WTC11 (cell line): Measurements from ENCODE around the gene C15orf61. TPM values are rescaled to one million over a fixed set of nuclear protein-coding genes. Genes with fewer than 3 reads are reported as not detected.

Source experiments
- ATAC-seq: fragments of 200-7000 bp; cut with Tn5 transposase; 2 replicates; pipeline ENCODE4 v1.10.0; 2021; ENCODE audit warnings: mild to moderate bottlenecking, moderate library complexity
- CTCF ChIA-PET: fragments of 300-600 bp; sonication (Branson Sonifier 250); formaldehyde crosslinking; loops from one replicate; lab custom pipeline; 2021; ENCODE audit warnings: antibody characterized with exemption; lab: Charles Lee
- POLR2A ChIA-PET: fragments of 350-600 bp; sonication (Branson Sonifier 250); formaldehyde crosslinking; loops from one replicate; lab custom pipeline; 2021; ENCODE audit warnings: antibody characterized with exemption; lab: Charles Lee
- DNase-seq: peaks from one replicate; pipeline ENCODE4 v3.0.0; 2021; ENCODE audit warnings: low spot score
- H3K27ac Mint-ChIP-seq: 2 replicates; pipeline ENCODE4 v1.8.0; 2021; ENCODE audit warnings: mixed read lengths
- H3K27me3 Mint-ChIP-seq: 2 replicates; pipeline ENCODE4 v1.8.0; 2021; ENCODE audit warnings: low read depth, mild to moderate bottlenecking, moderate library complexity, mixed read lengths
- H3K36me3 Mint-ChIP-seq: 2 replicates; pipeline ENCODE4 v1.8.0; 2021; ENCODE audit warnings: mixed read lengths
- H3K4me1 Mint-ChIP-seq: 2 replicates; pipeline ENCODE4 v1.8.0; 2022; ENCODE audit warnings: mixed read lengths
- H3K4me3 Mint-ChIP-seq: 2 replicates; pipeline ENCODE4 v1.8.0; 2021; ENCODE audit warnings: mild to moderate bottlenecking, moderate library complexity, mixed read lengths
- H3K9me3 Mint-ChIP-seq: 2 replicates; pipeline ENCODE4 v1.8.0; 2021; ENCODE audit warnings: mixed read lengths
- AR ChIP-seq: fragments of 250-450 bp; sonication (Bioruptor Pico); IDR thresholded peaks from 2 replicates; pipeline ENCODE4 v1.9.0; 2021; ENCODE audit warnings: mild to moderate bottlenecking
- CDX4 ChIP-seq: fragments of 250-450 bp; sonication (Bioruptor Pico); IDR thresholded peaks from 2 replicates; pipeline ENCODE4 v1.9.0; 2021; ENCODE audit warnings: moderate library complexity, mild to moderate bottlenecking, inconsistent platforms, borderline replicate concordance
- E2F4 ChIP-seq: sonication (generic); formaldehyde crosslinking; IDR thresholded peaks from 2 replicates; pipeline ENCODE4 v1.8.1; 2022; ENCODE audit warnings: low read depth, mild to moderate bottlenecking, moderate library complexity, missing genetic modification reagents, borderline replicate concordance
- EMX1 ChIP-seq: fragments of 250-450 bp; sonication (Bioruptor Pico); IDR thresholded peaks from 2 replicates; pipeline ENCODE4 v1.8.0; 2021; ENCODE audit warnings: mild to moderate bottlenecking
- FOXK1 ChIP-seq: sonication (generic); formaldehyde crosslinking; IDR thresholded peaks from 2 replicates; pipeline ENCODE4 v1.8.0; 2022; ENCODE audit warnings: mild to moderate bottlenecking, moderate library complexity, missing genetic modification reagents
- FOXP1 ChIP-seq: sonication (generic); formaldehyde crosslinking; IDR thresholded peaks from 2 replicates; pipeline ENCODE4 v1.8.0; 2022; ENCODE audit warnings: missing genetic modification reagents, mild to moderate bottlenecking, moderate library complexity, borderline replicate concordance
- GRHL2 ChIP-seq: fragments of 250-450 bp; sonication (Bioruptor Pico); IDR thresholded peaks from 2 replicates; pipeline ENCODE4 v1.8.0; 2022; ENCODE audit warnings: mild to moderate bottlenecking, moderate library complexity; ENCODE audit not compliant: insufficient replicate concordance, severe bottlenecking
- MAX ChIP-seq: sonication (generic); formaldehyde crosslinking; IDR thresholded peaks from 2 replicates; pipeline ENCODE4 v1.8.0; 2022; ENCODE audit warnings: mild to moderate bottlenecking, missing genetic modification reagents
- MLX ChIP-seq: sonication (generic); formaldehyde crosslinking; IDR thresholded peaks from 2 replicates; pipeline ENCODE4 v1.8.1; 2023; ENCODE audit warnings: mild to moderate bottlenecking, missing genetic modification reagents, moderate library complexity
- NR2C2 ChIP-seq: sonication (generic); formaldehyde crosslinking; IDR thresholded peaks from 2 replicates; pipeline ENCODE4 v1.8.0; 2022; ENCODE audit warnings: mild to moderate bottlenecking, missing genetic modification reagents
- NR3C1 ChIP-seq: sonication (generic); formaldehyde crosslinking; conservative IDR thresholded peaks from 2 replicates; pipeline ENCODE4 v1.8.1; 2023; ENCODE audit warnings: low read depth, mild to moderate bottlenecking, missing genetic modification reagents
- RORB ChIP-seq: fragments of 250-450 bp; sonication (Bioruptor Pico); IDR thresholded peaks from 2 replicates; pipeline ENCODE4 v1.9.0; 2021; ENCODE audit warnings: mild to moderate bottlenecking
- SP1 ChIP-seq: sonication (generic); formaldehyde crosslinking; conservative IDR thresholded peaks from 2 replicates; pipeline ENCODE4 v1.8.1; 2022; ENCODE audit warnings: missing genetic modification reagents
- USF1 ChIP-seq: sonication (generic); formaldehyde crosslinking; IDR thresholded peaks from 2 replicates; pipeline ENCODE4 v1.8.0; 2022; ENCODE audit warnings: mild to moderate bottlenecking, missing genetic modification reagents
- ZBTB43 ChIP-seq: sonication (generic); formaldehyde crosslinking; IDR thresholded peaks from 2 replicates; pipeline ENCODE4 v1.8.1; 2023; ENCODE audit warnings: mild to moderate bottlenecking, missing genetic modification reagents
- ZNF396 ChIP-seq: fragments of 250-450 bp; sonication (Bioruptor Pico); IDR thresholded peaks from 2 replicates; pipeline ENCODE4 v1.8.0; 2021; ENCODE audit warnings: mild to moderate bottlenecking, moderate library complexity, borderline replicate concordance
- total RNA-seq: library from RNA; stranded (reverse); gene quantifications from 3 replicates; pipeline ENCODE4 v1.2.3, GENCODE V29; 2021
- TF ChIP-seq, protein P1 (sequence below): sonication (generic); formaldehyde crosslinking; IDR thresholded peaks from 2 replicates; pipeline ENCODE4 v1.8.0; 2023; ENCODE audit warnings: missing genetic modification reagents, mild to moderate bottlenecking, borderline replicate concordance
- TF ChIP-seq, protein P2 (sequence below): sonication (generic); formaldehyde crosslinking; IDR thresholded peaks from 2 replicates; pipeline ENCODE4 v1.8.1; 2022; ENCODE audit warnings: missing genetic modification reagents, borderline replicate concordance

C15orf61 gene
- total RNA-seq, 1 experiment from 2014 or later, result 3.3 TPM

DNA sequence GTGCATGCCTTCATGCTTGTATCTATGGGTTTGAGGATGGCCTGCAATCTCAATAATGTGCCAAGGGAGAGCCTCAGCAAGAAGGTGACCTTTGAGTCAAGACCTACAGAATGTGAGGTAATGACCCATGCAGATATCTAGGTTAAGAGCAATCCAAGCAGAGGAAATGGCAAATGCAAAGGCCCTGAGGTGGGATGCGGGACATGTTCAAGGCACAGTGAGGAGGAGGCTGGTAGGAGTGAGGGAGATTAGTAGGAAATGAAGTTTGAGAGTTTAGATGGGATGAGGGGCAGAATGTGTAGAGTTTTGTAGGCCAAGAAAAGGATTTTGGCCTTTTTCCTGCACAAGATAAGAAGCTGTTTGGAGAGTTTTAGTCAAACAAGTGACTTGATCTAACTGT, 16.8 kb downstream of the C15orf61 start:
- ChIA-PET CTCF (no interaction called here), POLR2A (no interaction called here)
- Mint-ChIP-seq H3K4me3 (no peak overlapping the region), H3K9me3 (no peaks in the 10 kb centered on the region), H3K27ac (no peak overlapping the region; the same call in 1 of the 2 replicates), H3K36me3 (no peaks in the 10 kb centered on the region), H3K27me3 (no peaks in the 10 kb centered on the region), H3K4me1 (0 out of 2 replicates have a peak, but pooled peaks cover 2% of the 10 kb centered on the region)
- TF ChIP-seq RORB (CRISPR knock-in tag) (no peak), NR3C1 (CRISPR knock-in tag) (no peak), AR (CRISPR knock-in tag) (no peak), GRHL2 (CRISPR knock-in tag) (no peak), ZBTB43 (CRISPR knock-in tag) (no peak), EMX1 (no peak), E2F4 (CRISPR knock-in tag) (no peak), ZNF396 (CRISPR knock-in tag) (no peak), MLX (CRISPR knock-in tag) (no peak)
- DNase-seq, result no peak
- ATAC-seq, result no peak

DNA sequence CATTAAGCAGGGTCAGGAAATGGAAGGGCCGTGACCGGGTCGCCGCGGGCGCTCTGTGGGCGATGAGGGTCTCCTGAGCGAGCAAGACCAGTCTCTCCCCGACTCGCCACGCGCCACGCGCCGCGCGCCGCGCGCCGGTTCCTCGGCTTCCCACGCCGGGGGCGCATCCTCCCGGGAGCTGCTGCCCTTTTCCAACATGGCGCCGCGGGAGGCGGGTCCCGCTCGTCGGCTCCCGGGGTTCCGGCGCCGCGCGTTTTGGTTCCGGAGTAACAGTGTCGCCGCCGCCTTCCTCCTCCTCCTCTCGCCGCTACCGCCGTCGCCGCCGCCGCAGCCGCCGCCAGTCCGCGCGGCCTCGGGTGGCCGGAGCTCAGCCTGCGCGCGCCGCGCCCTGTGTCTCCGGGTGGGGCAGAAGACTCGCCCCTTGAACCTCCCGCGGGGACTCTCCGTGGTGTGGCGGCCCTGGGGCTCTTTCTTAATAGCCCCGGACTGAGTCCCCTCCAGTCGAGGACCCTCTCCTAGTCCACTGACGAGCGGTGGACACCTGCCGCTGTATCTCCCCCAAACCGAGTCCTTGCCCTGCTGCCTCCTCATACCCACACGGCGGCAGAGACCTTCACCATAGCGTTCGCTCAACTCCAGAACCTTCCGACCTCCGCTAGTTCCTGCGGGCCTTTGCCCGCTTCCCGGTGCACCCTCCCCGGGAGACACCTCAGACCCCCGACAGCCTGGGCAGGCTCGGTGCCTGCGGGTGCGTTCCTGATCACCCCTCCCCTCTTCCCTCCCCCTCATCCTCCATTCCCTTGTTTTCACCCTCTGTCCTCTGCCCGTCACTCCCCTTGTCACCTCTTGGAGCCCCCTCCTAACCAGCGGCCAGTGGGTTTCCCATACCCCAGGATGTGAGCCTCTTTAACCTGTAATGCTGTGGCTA, 21.8 kb downstream of the C15orf61 start, which contains the start of gene MAP2K5:
MAP2K5 (plus strand) TSS at position 284 of the 928 bp plus-strand sequence; CDS start at position 917, 633 bp downstream.
- Mint-ChIP-seq H3K4me1 (peaks cover 11% of the 10 kb centered on the region), H3K27ac (peak within 1 kb of the TSS; percentile 87; the same call in 1 of the 2 replicates), H3K27me3 (no peaks in the 10 kb centered on the region), H3K4me3 (peak within 1 kb of the TSS; percentile 97), H3K36me3 (no peaks in the 10 kb centered on the region), H3K9me3 (no peaks in the 10 kb centered on the region)
- POLR2A ChIA-PET, result interaction anchor here (0.7 to 0.8 kb wide), 2 partner anchors 14 to 201 kb away, joined by 3 read pairs; no protein-coding TSS in a partner anchor
- ATAC-seq (peak; percentile 68), DNase-seq (peak; percentile 79)
- CTCF ChIA-PET, result no interaction called here
- TF ChIP-seq, protein P1, sequence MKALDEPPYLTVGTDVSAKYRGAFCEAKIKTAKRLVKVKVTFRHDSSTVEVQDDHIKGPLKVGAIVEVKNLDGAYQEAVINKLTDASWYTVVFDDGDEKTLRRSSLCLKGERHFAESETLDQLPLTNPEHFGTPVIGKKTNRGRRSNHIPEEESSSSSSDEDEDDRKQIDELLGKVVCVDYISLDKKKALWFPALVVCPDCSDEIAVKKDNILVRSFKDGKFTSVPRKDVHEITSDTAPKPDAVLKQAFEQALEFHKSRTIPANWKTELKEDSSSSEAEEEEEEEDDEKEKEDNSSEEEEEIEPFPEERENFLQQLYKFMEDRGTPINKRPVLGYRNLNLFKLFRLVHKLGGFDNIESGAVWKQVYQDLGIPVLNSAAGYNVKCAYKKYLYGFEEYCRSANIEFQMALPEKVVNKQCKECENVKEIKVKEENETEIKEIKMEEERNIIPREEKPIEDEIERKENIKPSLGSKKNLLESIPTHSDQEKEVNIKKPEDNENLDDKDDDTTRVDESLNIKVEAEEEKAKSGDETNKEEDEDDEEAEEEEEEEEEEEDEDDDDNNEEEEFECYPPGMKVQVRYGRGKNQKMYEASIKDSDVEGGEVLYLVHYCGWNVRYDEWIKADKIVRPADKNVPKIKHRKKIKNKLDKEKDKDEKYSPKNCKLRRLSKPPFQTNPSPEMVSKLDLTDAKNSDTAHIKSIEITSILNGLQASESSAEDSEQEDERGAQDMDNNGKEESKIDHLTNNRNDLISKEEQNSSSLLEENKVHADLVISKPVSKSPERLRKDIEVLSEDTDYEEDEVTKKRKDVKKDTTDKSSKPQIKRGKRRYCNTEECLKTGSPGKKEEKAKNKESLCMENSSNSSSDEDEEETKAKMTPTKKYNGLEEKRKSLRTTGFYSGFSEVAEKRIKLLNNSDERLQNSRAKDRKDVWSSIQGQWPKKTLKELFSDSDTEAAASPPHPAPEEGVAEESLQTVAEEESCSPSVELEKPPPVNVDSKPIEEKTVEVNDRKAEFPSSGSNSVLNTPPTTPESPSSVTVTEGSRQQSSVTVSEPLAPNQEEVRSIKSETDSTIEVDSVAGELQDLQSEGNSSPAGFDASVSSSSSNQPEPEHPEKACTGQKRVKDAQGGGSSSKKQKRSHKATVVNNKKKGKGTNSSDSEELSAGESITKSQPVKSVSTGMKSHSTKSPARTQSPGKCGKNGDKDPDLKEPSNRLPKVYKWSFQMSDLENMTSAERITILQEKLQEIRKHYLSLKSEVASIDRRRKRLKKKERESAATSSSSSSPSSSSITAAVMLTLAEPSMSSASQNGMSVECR (CRISPR knock-in tag), result peak; percentile 70; the same call in 1 of the 2 replicates
- peak; percentile 46 for TF ChIP-seq MAX (CRISPR knock-in tag)
- peak; percentile 84 for TF ChIP-seq FOXK1
- 0 out of 2 replicates have a peak, but pooled peaks have one; percentile 22 for TF ChIP-seq USF1
- no peak for TF ChIP-seq CDX4 (CRISPR knock-in tag)
- TF ChIP-seq NR3C1 (CRISPR knock-in tag), result no peak
- peak; percentile 59; the same call in 1 of the 2 replicates for TF ChIP-seq SP1 (CRISPR knock-in tag)
- TF ChIP-seq, protein P2, sequence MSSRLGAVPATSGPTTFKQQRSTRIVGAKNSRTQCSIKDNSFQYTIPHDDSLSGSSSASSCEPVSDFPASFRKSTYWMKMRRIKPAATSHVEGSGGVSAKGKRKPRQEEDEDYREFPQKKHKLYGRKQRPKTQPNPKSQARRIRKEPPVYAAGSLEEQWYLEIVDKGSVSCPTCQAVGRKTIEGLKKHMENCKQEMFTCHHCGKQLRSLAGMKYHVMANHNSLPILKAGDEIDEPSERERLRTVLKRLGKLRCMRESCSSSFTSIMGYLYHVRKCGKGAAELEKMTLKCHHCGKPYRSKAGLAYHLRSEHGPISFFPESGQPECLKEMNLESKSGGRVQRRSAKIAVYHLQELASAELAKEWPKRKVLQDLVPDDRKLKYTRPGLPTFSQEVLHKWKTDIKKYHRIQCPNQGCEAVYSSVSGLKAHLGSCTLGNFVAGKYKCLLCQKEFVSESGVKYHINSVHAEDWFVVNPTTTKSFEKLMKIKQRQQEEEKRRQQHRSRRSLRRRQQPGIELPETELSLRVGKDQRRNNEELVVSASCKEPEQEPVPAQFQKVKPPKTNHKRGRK (CRISPR knock-in tag), result no peak
- peak; percentile 68 for TF ChIP-seq NR2C2 (CRISPR knock-in tag)
- peak; percentile 39; the same call in 1 of the 2 replicates for TF ChIP-seq FOXP1 (CRISPR knock-in tag)
